Prostate gland (tissue), 2 donors: ENCODE results near the gene CD81. TPM values are rescaled to one million over a fixed set of nuclear protein-coding genes. Genes with fewer than 3 reads are reported as not detected.

Source experiments
- DNase-seq: peaks from one replicate; pipeline ENCODE4 v3.0.0-alpha.2; 2019; ENCODE audit warnings: low spot score
- H3K27ac ChIP-seq, 2 donors: fragments of 200-600 bp; sonication (generic); 2 replicates each; pipeline ENCODE4 v1.5.1; 2017 to 2019
- H3K27me3 ChIP-seq: fragments of 200-600 bp; sonication (generic); replicated peaks from 2 replicates; pipeline ENCODE4 v1.5.1; 2019; ENCODE audit not compliant: insufficient read depth
- H3K36me3 ChIP-seq, 2 donors: fragments of 200-600 bp; sonication (generic); 1 replicate in 1 of 2; 2 replicates in 1 of 2; pipeline versions ENCODE4 v1.5.1 to v1.8.1; 2017 to 2019
- H3K4me1 ChIP-seq: fragments of 200-600 bp; sonication (generic); replicated peaks from 2 replicates; pipeline ENCODE4 v1.5.1; 2019
- H3K4me3 ChIP-seq, 2 donors: fragments of 200-600 bp; sonication (generic); 2 replicates each; pipeline ENCODE4 v1.5.1; 2017 to 2019
- H3K9me3 ChIP-seq: fragments of 200-600 bp; sonication (generic); 2 replicates; pipeline ENCODE4 v1.5.1; 2017
- CTCF ChIP-seq, 4 experiments: fragments of 200-600 bp in 2 of 4; fragments of 450-650 bp in 2 of 4; sonication (generic) in 2 of 4; IDR thresholded peaks; 1 replicate in 3 of 4; 2 replicates in 1 of 4; pipeline ENCODE4 v1.5.1; 2016 to 2019; ENCODE audit warnings: antibody characterized with exemption in 4 of 4, mild to moderate bottlenecking in 2 of 4, moderate library complexity in 2 of 4
- POLR2A ChIP-seq: fragments of 450-650 bp; IDR thresholded peaks from one replicate; pipeline ENCODE4 v1.6.1; 2016; ENCODE audit warnings: antibody characterized with exemption, mild to moderate bottlenecking
- POLR2AphosphoS5 ChIP-seq: sonication (generic); formaldehyde crosslinking; IDR thresholded peaks from one replicate; pipeline ENCODE4 v1.6.1; 2017; ENCODE audit warnings: antibody characterized with exemption
- WGBS: methylation state at CpG from one replicate; pipeline ENCODE4 v1.1.5; 2018; 5-methylcytosine and 5-hydroxymethylcytosine counted together
- intact Hi-C: fragments of 100-400 bp; cut with DNase I; formaldehyde crosslinking; loops from one replicate; pipeline ENCODE4 v1.14.2; 2022
- total RNA-seq, 2 donors: library from RNA; depleted of rRNA; stranded (reverse); fragments of >200 nt; gene quantifications; one replicate each; pipeline ENCODE4 v1.1.0, GENCODE V29; 2016

Gene CD81
- total RNA-seq, 2 donors from 2014 or later = 472 to 927 TPM

- WGBS = under 1% methylated on average over 44 of the region's 55 CpGs
- DNase-seq = no peak
- H3K36me3 ChIP-seq = peaks cover 4 to 29% of the 10 kb centered on the region in 2 donors
Observed at GRCh38 chr11:2400762-2401435, 23.8 kb downstream of the CD81 start.

GRCh38 chr11:2401436-2401984 is 24.4 kb downstream of the CD81 start:
- H3K4me1 ChIP-seq = peaks cover 19% of the 10 kb centered on the region
- no peak for DNase-seq
- peak overlapping the region; percentile 93 to 94 for H3K4me3 ChIP-seq
- intact Hi-C loops = loop anchor here (5.0 kb wide), 1 partner anchor 94 kb away; no protein-coding TSS in a partner anchor
- no peaks in the 10 kb centered on the region for H3K27me3 ChIP-seq
- no peak for TF ChIP-seq POLR2A
- TF ChIP-seq POLR2AphosphoS5 = no peak
- no peak for TF ChIP-seq CTCF (IDR thresholded peaks at IDR 0.05)
- WGBS = 33% methylated on average over 12 of the region's 12 CpGs
- peaks cover 4 to 24% of the 10 kb centered on the region in 2 donors for H3K36me3 ChIP-seq
- no peaks in the 10 kb centered on the region for H3K9me3 ChIP-seq
- peak overlapping the region; percentile 79 to 80 for H3K27ac ChIP-seq

More at GRCh38 chr11:2400762-2401435, 23.8 kb downstream of the CD81 start:
- H3K4me3 ChIP-seq = peak overlapping the region; percentile 93 to 94
- peaks cover 19% of the 10 kb centered on the region for H3K4me1 ChIP-seq
- TF ChIP-seq CTCF (IDR thresholded peaks at IDR 0.05) = no peak
- peak; percentile 20 for TF ChIP-seq POLR2A
- no peak for TF ChIP-seq POLR2AphosphoS5
- no peaks in the 10 kb centered on the region for H3K27me3 ChIP-seq
- H3K27ac ChIP-seq = peak overlapping the region; percentile 79 to 80
- H3K9me3 ChIP-seq = no peaks in the 10 kb centered on the region
- intact Hi-C loops = loop anchor here (5.0 kb wide), 1 partner anchor 94 kb away; no protein-coding TSS in a partner anchor

GRCh38 chr11:2402106-2402505 is 25.0 kb downstream of the CD81 start:
- H3K4me1 ChIP-seq = peaks cover 19% of the 10 kb centered on the region
- no peak overlapping the region for H3K4me3 ChIP-seq
- intact Hi-C loops = loop anchor here (5.0 kb wide), 1 partner anchor 95 kb away; no protein-coding TSS in a partner anchor

GRCh38 chr11:2402890-2403645 is 26.0 kb downstream of the CD81 start:
- Histone ChIP-seq H3K27ac (no peak overlapping the region), H3K4me3 (no peak overlapping the region), H3K9me3 (no peaks in the 10 kb centered on the region), H3K27me3 (no peaks in the 10 kb centered on the region), H3K4me1 (peaks cover 19% of the 10 kb centered on the region), H3K36me3 (peaks cover 4 to 15% of the 10 kb centered on the region in 2 donors)
- DNase-seq = no peak
- intact Hi-C loops = loop anchor here (5.0 kb wide), 1 partner anchor 96 kb away; no protein-coding TSS in a partner anchor
- TF ChIP-seq CTCF (IDR thresholded peaks at IDR 0.05) = no peak
- no peak for TF ChIP-seq POLR2A
- TF ChIP-seq POLR2AphosphoS5 = no peak
- 88% methylated on average over 24 of the region's 31 CpGs for WGBS

More at GRCh38 chr11:2402106-2402505, 25.0 kb downstream of the CD81 start:
- Histone ChIP-seq H3K27me3 (no peaks in the 10 kb centered on the region), H3K36me3 (peaks cover 4 to 18% of the 10 kb centered on the region in 2 donors), H3K27ac (no peak overlapping the region), H3K9me3 (no peaks in the 10 kb centered on the region)
- WGBS = 86% methylated on average over 12 of the region's 13 CpGs
- no peak for DNase-seq
- TF ChIP-seq POLR2A (no peak), POLR2AphosphoS5 (no peak), CTCF (IDR thresholded peaks at IDR 0.05) (no peak)
